ENCODE results near the gene SLC9A3.

Gene SLC9A3

GRCh38 chr5:501831-502184 lies 22.4 kb downstream of the SLC9A3 start:
- ChIA-PET CTCF (no interaction called here), POLR2A (no interaction called here)
- Histone ChIP-seq H3K4me3 (ENCODE audit: low read depth, low read length) (no peak overlapping the region), H3K9me3 (ENCODE audit: control insufficient read depth, insufficient read depth, low read depth, low read length) (no peaks in the 10 kb centered on the region), H3K36me3 (ENCODE audit: control insufficient read depth in 2 of 2, insufficient read depth in 1 of 2, low read length in 2 of 2) (no peaks in the 10 kb centered on the region), H3K27ac (ENCODE audit: extremely low read depth, low read depth, low read length) (no peak overlapping the region), H3K4me1 (ENCODE audit: control insufficient read depth, insufficient read depth, low read length) (no peaks in the 10 kb centered on the region)
- TF ChIP-seq ZNF530 (tag by site-specific recombination; IDR thresholded peaks at IDR 0.05; ENCODE audit: low read depth): no peak
- no peak for TF ChIP-seq ZNF704 (tag by site-specific recombination; IDR thresholded peaks at IDR 0.05)
- no peak for TF ChIP-seq ZNF292 (tag by site-specific recombination; IDR thresholded peaks at IDR 0.05; ENCODE audit: borderline replicate concordance, low read depth)
- TF ChIP-seq SCRT2 (tag by site-specific recombination; IDR thresholded peaks at IDR 0.05): no peak
- TF ChIP-seq, protein P1, sequence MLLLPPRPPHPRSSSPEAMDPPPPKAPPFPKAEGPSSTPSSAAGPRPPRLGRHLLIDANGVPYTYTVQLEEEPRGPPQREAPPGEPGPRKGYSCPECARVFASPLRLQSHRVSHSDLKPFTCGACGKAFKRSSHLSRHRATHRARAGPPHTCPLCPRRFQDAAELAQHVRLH (tag by site-specific recombination; IDR thresholded peaks at IDR 0.05): no peak

DNA sequence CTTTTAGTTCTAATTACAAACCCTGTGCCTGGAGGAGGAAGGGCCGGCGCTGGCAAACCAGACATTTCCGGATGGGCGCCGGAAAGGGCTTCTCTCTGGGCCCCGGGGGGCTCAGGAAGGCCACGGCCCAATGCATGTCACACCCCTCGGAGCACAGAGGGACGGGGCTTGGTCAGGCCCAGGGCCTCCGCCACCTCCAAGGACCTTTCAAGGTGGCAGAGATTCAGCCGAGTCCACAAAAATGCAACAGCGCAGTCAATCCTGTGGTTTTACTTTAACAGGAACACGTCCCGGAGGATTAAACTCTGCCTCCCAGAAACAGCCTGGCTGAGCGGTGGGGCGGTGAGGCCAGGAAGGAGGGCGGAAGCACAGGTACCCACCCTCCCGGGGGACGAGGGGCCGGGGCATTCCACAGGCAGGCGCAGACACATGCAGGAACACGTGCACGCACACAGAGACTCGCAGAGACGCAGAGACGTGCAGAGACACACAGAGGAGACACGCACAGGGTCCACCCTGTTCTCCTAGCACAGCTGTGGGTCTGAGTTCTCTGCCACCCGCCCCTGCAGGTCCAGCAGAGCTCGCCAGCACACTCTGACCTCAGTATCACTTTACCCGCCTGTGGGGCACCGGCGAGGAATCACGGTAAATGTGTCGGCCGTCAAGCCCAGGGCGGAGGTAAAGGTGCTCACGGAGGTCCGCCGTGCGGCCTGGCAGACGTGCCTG lies 23.0 kb downstream of the SLC9A3 start:
- H3K27ac ChIP-seq (ENCODE audit: extremely low read depth, low read depth, low read length): no peak overlapping the region
- no peaks in the 10 kb centered on the region for H3K4me1 ChIP-seq (ENCODE audit: control insufficient read depth, insufficient read depth, low read length)
- H3K36me3 ChIP-seq (ENCODE audit: control insufficient read depth in 2 of 2, insufficient read depth in 1 of 2, low read length in 2 of 2): no peaks in the 10 kb centered on the region
- ChIA-PET POLR2A (no interaction called here), CTCF (no interaction called here)
- TF ChIP-seq ZNF221 (tag by site-specific recombination; IDR thresholded peaks at IDR 0.05; ENCODE audit: borderline replicate concordance): no peak
- TF ChIP-seq ZNF529 (tag by site-specific recombination; IDR thresholded peaks at IDR 0.05; ENCODE audit: insufficient replicate concordance): no peak
- TF ChIP-seq ZNF621 (tag by site-specific recombination; IDR thresholded peaks at IDR 0.05): no peak
- no peak for TF ChIP-seq ZNF214 (tag by site-specific recombination; IDR thresholded peaks at IDR 0.05; ENCODE audit: borderline replicate concordance)
- TF ChIP-seq ZNF132 (tag by site-specific recombination; IDR thresholded peaks at IDR 0.05; ENCODE audit: borderline replicate concordance): no peak
- no peak for TF ChIP-seq ZNF701 (tag by site-specific recombination; IDR thresholded peaks at IDR 0.05)
- no peak for TF ChIP-seq ZNF670 (tag by site-specific recombination; IDR thresholded peaks at IDR 0.05; ENCODE audit: low read depth)
- TF ChIP-seq ZNF155 (tag by site-specific recombination; IDR thresholded peaks at IDR 0.05): no peak
- no peak for TF ChIP-seq ZNF341 (tag by site-specific recombination; IDR thresholded peaks at IDR 0.05; ENCODE audit: low read depth)
- TF ChIP-seq ZNF140 (tag by site-specific recombination; IDR thresholded peaks at IDR 0.05): no peak
- H3K4me3 ChIP-seq (ENCODE audit: low read depth, low read length): no peak overlapping the region
- no peaks in the 10 kb centered on the region for H3K9me3 ChIP-seq (ENCODE audit: control insufficient read depth, insufficient read depth, low read depth, low read length)

DNA sequence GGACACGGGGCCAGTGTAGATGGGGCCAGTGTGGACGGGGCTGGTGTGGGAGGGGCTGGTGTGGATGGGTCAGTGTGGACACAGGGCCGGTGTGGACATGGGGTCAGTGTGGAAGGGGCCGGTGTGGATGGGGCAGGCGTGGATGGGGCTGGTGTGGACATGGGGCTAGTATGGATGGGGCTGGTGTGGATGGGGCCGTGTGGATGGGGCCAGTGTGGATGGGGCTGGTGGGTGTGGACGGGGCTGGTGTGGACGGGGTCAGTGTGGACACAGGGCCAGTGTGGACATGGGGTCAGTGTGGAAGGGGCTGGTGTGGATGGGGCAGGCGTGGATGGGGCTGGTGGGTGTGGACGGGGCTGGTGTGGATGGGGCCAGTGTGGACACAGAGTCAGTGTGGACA lies 23.8 kb downstream of the SLC9A3 start:
- Histone ChIP-seq H3K27ac (ENCODE audit: extremely low read depth, low read depth, low read length) (no peak overlapping the region), H3K36me3 (ENCODE audit: control insufficient read depth in 2 of 2, insufficient read depth in 1 of 2, low read length in 2 of 2) (no peaks in the 10 kb centered on the region), H3K9me3 (ENCODE audit: control insufficient read depth, insufficient read depth, low read depth, low read length) (no peaks in the 10 kb centered on the region), H3K4me3 (ENCODE audit: low read depth, low read length) (no peak overlapping the region), H3K4me1 (ENCODE audit: control insufficient read depth, insufficient read depth, low read length) (no peaks in the 10 kb centered on the region)
- POLR2A ChIA-PET: no interaction called here
- CTCF ChIA-PET: no interaction called here
- TF ChIP-seq ZNF776 (tag by site-specific recombination; IDR thresholded peaks at IDR 0.05; ENCODE audit: borderline replicate concordance) (no peak), ZNF529 (tag by site-specific recombination; IDR thresholded peaks at IDR 0.05; ENCODE audit: insufficient replicate concordance) (no peak), OVOL3 (tag by site-specific recombination; IDR thresholded peaks at IDR 0.05) (no peak), ZNF777 (tag by site-specific recombination; IDR thresholded peaks at IDR 0.05; ENCODE audit: borderline replicate concordance) (no peak), ZNF146 (tag by site-specific recombination; IDR thresholded peaks at IDR 0.05) (no peak)
